ENCODE measurements around the gene MPHOSPH9. TPM values are rescaled to one million over a fixed set of nuclear protein-coding genes. Genes with fewer than 3 reads are reported as not detected.

The MPHOSPH9 gene
- total and polyA plus RNA-seq, 8 donors, result 4.9 to 288 (median 45.3) TPM

- peak in 1 of 2 donors; percentile 28 for DNase-seq
- Histone ChIP-seq H3K27me3 (no peaks in the 10 kb centered on the region), H3K4me3 (peak overlapping the region; percentile 85 to 97 (median 92)), H3K36me3 (peaks cover 0 to 4% (median 0%) of the 10 kb centered on the region in 4 donors), H3K9me3 (no peaks in the 10 kb centered on the region), H3K27ac (peak overlapping the region in 4 of 5 donors; percentile 96 to 97 (median 96)), H3K4me1 (peaks cover 33 to 72% (median 54%) of the 10 kb centered on the region in 4 donors)
- WGBS, 5 donors, result 22 to 32% (median 24%) methylated on average over 5 of the region's 5 CpGs
- TF ChIP-seq EP300 (IDR thresholded peaks at IDR 0.05), result no peak
- TF ChIP-seq CTCF (IDR thresholded peaks at IDR 0.05), result no peak
- no peak for TF ChIP-seq POLR2AphosphoS5 (IDR thresholded peaks at IDR 0.05)
- TF ChIP-seq POLR2A (IDR thresholded peaks at IDR 0.05), result no peak
- intact Hi-C loops (cut with DNase I; ENCODE audit: low total_unique reads), result loop anchor here (10.0 kb wide), 2 partner anchors 197 to 247 kb away; partner anchors contain the start of gene ARL6IP4
Measured at GRCh38 chr12:123231931-123232330, 1.0 kb downstream of the MPHOSPH9 start.

- DNase-seq, result no peak
- no peak for TF ChIP-seq EP300 (IDR thresholded peaks at IDR 0.05)
- no peak for TF ChIP-seq POLR2AphosphoS5 (IDR thresholded peaks at IDR 0.05)
- TF ChIP-seq CTCF (IDR thresholded peaks at IDR 0.05), result no peak
- TF ChIP-seq POLR2A (IDR thresholded peaks at IDR 0.05), result no peak
- H3K4me1 ChIP-seq, result peaks cover 12 to 43% (median 28%) of the 10 kb centered on the region in 4 donors
- WGBS, 5 donors, result 63 to 83% (median 81%) methylated on average over 3 of the region's 3 CpGs
- H3K27ac ChIP-seq, result peak overlapping the region in 2 of 5 donors; percentile 1 to 29
- intact Hi-C loops (cut with DNase I; ENCODE audit: low total_unique reads), result loop anchor here (10.0 kb wide), 1 partner anchor 54 kb away; no protein-coding TSS in a partner anchor
- no peaks in the 10 kb centered on the region for H3K27me3 ChIP-seq
- H3K4me3 ChIP-seq, result no peak overlapping the region
- H3K36me3 ChIP-seq, result peaks cover 0 to 11% (median 0%) of the 10 kb centered on the region in 4 donors
- no peaks in the 10 kb centered on the region for H3K9me3 ChIP-seq
Measured at GRCh38 chr12:123229051-123229450, 3.9 kb downstream of the MPHOSPH9 start.

GRCh38 chr12:123227581-123228258, 5.2 kb downstream of the MPHOSPH9 start:
- Histone ChIP-seq H3K4me3 (no peak overlapping the region), H3K27me3 (no peaks in the 10 kb centered on the region), H3K36me3 (peaks cover 0 to 11% (median 4%) of the 10 kb centered on the region in 4 donors), H3K27ac (no peak overlapping the region), H3K4me1 (peaks cover 10 to 39% (median 24%) of the 10 kb centered on the region in 4 donors), H3K9me3 (no peaks in the 10 kb centered on the region)
- no peak for TF ChIP-seq POLR2A (IDR thresholded peaks at IDR 0.05)
- TF ChIP-seq CTCF (IDR thresholded peaks at IDR 0.05), result no peak
- TF ChIP-seq POLR2AphosphoS5 (IDR thresholded peaks at IDR 0.05), result no peak
- TF ChIP-seq EP300 (IDR thresholded peaks at IDR 0.05), result no peak
- intact Hi-C loops (cut with DNase I; ENCODE audit: low total_unique reads), result loop anchor here (10.0 kb wide), 1 partner anchor 53 kb away; no protein-coding TSS in a partner anchor
- 54 to 76% (median 59%) methylated on average over 5 of the region's 5 CpGs for WGBS, 5 donors
- no peak for DNase-seq

GRCh38 chr12:123225443-123225842, 7.5 kb downstream of the MPHOSPH9 start:
- intact Hi-C loops (cut with DNase I; ENCODE audit: low total_unique reads), result loop anchor here (10.0 kb wide), 1 partner anchor 51 kb away; no protein-coding TSS in a partner anchor
- Histone ChIP-seq H3K36me3 (peaks cover 11 to 34% (median 26%) of the 10 kb centered on the region in 4 donors), H3K27me3 (no peaks in the 10 kb centered on the region), H3K4me1 (peaks cover 0 to 22% (median 9%) of the 10 kb centered on the region in 4 donors), H3K27ac (no peak overlapping the region), H3K4me3 (no peak overlapping the region), H3K9me3 (no peaks in the 10 kb centered on the region)
- no peak for DNase-seq
- 55 to 79% (median 64%) methylated on average over 2 of the region's 2 CpGs for WGBS, 5 donors
- TF ChIP-seq POLR2AphosphoS5 (IDR thresholded peaks at IDR 0.05) (no peak), EP300 (IDR thresholded peaks at IDR 0.05) (no peak), POLR2A (IDR thresholded peaks at IDR 0.05) (no peak), CTCF (IDR thresholded peaks at IDR 0.05) (no peak)

Data from stomach (tissue), 9 donors.